ENCODE results near the gene TNFRSF1A.

TNFRSF1A gene

DNA sequence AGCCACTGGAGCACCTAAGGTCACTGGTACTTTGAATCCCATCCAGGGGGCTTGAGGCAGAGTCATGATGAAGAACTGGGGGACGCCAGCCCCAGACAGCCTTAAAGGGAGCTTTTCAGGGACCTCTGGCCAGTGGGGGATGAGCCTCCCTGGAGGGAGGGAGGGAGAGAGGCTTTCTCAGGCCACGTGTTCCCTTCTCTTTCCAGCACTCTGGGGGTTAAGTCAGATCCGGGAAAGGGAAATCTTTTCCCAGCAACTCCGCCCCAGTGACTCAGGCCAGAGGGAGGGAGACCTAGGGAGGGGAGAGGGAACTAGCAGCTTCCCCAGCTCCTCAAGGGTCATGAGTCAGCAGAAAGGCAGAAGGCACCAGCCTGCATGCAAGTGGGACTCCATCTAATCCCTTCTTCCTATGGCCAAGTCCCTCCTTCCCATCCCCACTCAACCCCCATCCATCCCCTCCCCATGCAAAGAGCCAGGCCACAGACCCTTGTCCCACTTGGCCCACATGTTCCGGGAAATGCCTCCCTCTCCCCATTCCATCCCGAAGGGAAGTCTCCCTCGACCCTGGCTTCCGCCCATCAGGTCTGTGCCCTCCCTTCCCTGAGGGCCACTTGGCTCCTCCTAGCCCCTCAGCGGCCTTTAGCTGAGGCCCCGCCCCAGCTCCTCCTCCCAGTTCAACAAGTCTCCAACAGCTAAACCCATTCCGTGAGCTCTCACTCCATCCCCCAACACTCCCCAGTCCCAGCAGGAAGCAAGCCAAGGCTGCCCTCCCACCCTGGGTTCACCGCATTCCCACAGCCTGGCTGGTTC is 5.6 kb downstream of the TNFRSF1A start:
- TF ChIP-seq, protein P1, sequence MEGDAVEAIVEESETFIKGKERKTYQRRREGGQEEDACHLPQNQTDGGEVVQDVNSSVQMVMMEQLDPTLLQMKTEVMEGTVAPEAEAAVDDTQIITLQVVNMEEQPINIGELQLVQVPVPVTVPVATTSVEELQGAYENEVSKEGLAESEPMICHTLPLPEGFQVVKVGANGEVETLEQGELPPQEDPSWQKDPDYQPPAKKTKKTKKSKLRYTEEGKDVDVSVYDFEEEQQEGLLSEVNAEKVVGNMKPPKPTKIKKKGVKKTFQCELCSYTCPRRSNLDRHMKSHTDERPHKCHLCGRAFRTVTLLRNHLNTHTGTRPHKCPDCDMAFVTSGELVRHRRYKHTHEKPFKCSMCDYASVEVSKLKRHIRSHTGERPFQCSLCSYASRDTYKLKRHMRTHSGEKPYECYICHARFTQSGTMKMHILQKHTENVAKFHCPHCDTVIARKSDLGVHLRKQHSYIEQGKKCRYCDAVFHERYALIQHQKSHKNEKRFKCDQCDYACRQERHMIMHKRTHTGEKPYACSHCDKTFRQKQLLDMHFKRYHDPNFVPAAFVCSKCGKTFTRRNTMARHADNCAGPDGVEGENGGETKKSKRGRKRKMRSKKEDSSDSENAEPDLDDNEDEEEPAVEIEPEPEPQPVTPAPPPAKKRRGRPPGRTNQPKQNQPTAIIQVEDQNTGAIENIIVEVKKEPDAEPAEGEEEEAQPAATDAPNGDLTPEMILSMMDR (IDR thresholded peaks at IDR 0.05; ENCODE audit: control insufficient read depth, extremely low read depth, insufficient read depth), result no peak
- peak; percentile 96 for DNase-seq (ENCODE audit: low read depth)
- peak overlapping the region; percentile 50 for H3K4me3 ChIP-seq (ENCODE audit: low read depth, low read length)

DNA sequence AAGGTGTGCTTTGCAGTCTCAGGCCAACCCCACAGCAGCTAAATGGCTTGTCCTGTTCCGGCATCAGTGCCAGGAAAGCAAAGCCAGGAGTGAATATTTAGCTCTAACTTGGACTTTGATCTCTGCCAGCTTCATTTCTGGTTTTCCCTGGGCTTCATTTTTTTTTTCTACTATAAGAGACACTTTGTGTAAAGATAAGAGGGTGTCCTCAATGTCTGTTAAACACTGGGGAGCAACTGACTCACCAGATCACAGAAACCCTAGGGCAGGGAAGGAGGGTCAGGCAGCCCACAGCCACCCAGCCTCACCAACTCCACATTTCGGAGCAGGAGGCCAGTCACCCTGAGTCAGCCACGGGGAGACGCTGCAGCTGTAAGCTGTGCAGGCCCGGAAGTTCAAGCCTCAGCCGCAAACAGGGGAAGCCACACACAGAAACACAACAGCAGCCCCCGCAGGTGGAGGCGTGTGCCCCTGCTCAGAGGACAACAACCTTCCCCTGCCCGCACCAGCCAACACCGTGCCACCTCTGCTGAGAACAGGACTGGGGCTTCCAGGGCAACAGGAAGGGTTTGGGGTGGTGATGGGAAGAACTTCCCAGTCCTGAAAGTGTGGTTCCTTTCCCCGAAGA is 6.3 kb downstream of the TNFRSF1A start:
- H3K4me3 ChIP-seq (ENCODE audit: low read depth, low read length), result peak overlapping the region; percentile 50
- TF ChIP-seq, protein P1 (IDR thresholded peaks at IDR 0.05; ENCODE audit: control insufficient read depth, extremely low read depth, insufficient read depth), result peak; percentile 55
- no peak for DNase-seq (ENCODE audit: low read depth)

DNA sequence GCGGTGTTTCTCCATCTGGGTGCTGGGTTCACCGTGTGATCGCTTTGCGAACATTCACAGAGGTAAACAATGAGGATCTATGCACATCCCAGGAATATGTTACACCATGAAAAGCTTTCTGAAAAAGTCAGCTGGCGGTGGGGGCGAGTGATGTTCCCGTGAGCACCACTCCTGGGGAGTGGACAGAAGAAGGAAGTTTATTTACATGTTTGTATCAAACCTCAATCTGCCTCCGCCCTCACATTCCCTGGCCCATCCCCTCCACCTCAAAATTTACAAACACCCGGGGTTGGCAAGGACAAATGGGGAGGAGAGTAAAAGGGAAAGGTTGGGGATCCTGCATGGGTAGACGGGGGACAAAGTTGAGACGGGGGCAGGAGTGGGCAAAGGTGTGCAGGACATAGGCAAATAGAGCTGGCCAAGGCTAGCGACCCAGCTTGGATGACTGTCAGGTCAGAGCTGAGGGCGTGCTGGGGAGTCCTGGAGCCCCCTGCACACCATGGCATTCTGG is 6.9 kb downstream of the TNFRSF1A start:
- DNase-seq (ENCODE audit: low read depth), result no peak
- TF ChIP-seq, protein P1 (IDR thresholded peaks at IDR 0.05; ENCODE audit: control insufficient read depth, extremely low read depth, insufficient read depth), result no peak
- H3K4me3 ChIP-seq (ENCODE audit: low read depth, low read length), result peak overlapping the region; percentile 50

DNA sequence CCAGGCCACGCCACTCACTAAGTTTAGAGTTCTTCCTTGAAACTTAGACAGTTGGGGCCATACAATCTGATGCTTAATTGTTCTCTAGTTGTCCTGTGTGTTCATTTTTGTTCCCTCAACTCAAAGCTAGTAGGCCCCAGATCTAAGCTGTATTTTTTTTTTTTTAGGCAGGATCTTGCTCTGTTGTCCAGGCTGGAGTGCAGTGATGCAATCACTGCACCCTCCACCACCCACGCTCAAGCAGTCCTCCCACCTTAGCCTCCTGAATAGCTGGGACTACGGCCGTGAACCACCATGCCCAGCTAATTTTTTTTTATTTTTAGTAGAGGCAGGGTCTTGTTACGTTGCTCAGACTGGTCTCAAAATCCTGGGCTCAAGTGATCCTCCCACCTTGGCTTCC is 7.5 kb downstream of the TNFRSF1A start:
- TF ChIP-seq, protein P1 (IDR thresholded peaks at IDR 0.05; ENCODE audit: control insufficient read depth, extremely low read depth, insufficient read depth), result no peak
- DNase-seq (ENCODE audit: low read depth), result no peak
- H3K4me3 ChIP-seq (ENCODE audit: low read depth, low read length), result no peak overlapping the region

DNA sequence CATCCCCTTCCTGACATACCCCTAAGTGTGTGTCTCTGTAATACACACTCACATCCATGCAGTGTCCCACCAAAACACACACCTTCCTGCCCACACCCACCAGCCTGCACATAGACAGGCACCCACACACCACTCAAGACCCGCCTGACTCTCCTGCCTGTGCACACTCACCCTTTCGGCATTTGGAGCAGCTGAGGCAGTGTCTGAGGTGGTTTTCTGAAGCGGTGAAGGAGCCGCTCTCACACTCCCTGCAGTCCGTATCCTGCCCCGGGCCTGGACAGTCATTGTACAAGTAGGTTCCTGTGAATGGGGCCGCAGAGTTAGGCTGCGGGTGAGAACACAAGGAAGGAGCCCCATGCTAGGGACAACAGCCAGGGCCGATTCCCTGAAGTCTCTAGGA is 8.3 kb downstream of the TNFRSF1A start:
- no peak overlapping the region for H3K4me3 ChIP-seq (ENCODE audit: low read depth, low read length)
- no peak for DNase-seq (ENCODE audit: low read depth)
- TF ChIP-seq, protein P1 (IDR thresholded peaks at IDR 0.05; ENCODE audit: control insufficient read depth, extremely low read depth, insufficient read depth), result no peak

DNA sequence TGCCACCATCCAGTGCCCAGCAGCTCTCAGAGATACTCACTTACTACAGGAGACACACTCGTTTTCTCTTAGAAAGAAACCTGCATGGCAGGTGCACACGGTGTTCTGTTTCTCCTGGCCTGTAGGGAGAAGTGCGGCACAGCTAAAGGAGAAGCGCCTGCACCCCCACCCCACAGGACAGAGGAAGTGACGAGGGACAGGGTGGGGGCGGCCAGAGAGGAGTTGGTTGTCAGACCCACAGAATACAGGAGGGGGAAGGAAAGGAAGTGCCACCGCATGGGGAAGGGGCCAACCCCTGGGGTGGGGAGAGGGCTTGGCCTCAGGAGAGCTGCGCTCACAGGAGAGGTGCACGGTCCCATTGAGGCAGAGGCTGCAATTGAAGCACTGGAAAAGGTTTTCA is 8.8 kb downstream of the TNFRSF1A start:
- no peak for DNase-seq (ENCODE audit: low read depth)
- TF ChIP-seq, protein P1 (IDR thresholded peaks at IDR 0.05; ENCODE audit: control insufficient read depth, extremely low read depth, insufficient read depth), result no peak
- no peak overlapping the region for H3K4me3 ChIP-seq (ENCODE audit: low read depth, low read length)

Measured in LNCaP clone FGC (cell line).